ENCODE data around the gene PIRT.

DNA sequence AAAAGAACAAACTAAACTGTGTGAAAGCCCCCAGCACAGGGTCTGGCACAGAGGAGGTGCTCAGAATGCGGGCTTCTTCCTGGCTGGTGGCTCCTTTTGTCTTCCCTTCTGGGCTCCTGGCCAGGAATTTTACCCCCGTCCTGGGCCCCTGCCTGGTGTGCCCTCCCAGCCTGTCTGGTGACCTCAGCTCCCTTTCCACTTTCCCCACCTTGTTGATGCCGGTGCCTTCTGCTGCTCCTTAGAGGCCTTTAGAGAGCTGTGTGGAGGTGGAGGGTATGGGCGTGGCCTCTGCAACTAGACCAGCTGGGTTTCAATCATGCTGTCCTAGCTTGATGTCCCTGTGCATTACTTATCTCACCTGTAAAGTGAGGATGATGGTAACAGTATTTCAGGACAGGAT, 16.8 kb downstream of the PIRT start:
- TF ChIP-seq, protein P1, sequence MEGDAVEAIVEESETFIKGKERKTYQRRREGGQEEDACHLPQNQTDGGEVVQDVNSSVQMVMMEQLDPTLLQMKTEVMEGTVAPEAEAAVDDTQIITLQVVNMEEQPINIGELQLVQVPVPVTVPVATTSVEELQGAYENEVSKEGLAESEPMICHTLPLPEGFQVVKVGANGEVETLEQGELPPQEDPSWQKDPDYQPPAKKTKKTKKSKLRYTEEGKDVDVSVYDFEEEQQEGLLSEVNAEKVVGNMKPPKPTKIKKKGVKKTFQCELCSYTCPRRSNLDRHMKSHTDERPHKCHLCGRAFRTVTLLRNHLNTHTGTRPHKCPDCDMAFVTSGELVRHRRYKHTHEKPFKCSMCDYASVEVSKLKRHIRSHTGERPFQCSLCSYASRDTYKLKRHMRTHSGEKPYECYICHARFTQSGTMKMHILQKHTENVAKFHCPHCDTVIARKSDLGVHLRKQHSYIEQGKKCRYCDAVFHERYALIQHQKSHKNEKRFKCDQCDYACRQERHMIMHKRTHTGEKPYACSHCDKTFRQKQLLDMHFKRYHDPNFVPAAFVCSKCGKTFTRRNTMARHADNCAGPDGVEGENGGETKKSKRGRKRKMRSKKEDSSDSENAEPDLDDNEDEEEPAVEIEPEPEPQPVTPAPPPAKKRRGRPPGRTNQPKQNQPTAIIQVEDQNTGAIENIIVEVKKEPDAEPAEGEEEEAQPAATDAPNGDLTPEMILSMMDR (optimal IDR thresholded peaks at IDR 0.05 in 1 of 3, IDR thresholded peaks at IDR 0.05 in 1 of 3, conservative IDR thresholded peaks at IDR 0.05 in 1 of 3; ENCODE audit: extremely low read depth in 1 of 3, insufficient read depth in 2 of 3, low read length in 3 of 3): no peak
- TF ChIP-seq EZH2 (IDR thresholded peaks at IDR 0.05; ENCODE audit: low read length): no peak

All from keratinocyte (primary cell).